Measurements from ENCODE around the gene METTL6.

DNA sequence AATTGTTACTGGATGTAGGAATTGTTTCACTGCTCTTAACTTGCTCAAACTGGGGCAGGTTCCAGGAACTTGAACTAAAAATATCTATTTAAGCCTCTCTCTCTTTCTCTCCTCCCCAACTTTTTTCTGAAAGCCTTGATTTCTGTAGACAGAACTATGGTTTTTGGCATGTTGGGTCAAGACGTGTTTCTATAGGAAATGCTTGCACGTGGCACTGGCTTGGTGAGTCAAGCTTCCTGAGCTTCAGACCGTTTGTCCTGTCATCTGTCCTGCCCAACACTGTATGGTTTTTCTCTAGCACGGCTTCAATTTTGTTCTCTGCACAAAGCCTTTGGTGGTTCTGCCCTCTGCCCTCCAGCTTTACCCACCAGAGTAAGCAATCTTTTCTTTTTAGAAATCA lies 13.5 kb upstream of the METTL6 start:
- TF ChIP-seq CTCF (IDR thresholded peaks at IDR 0.05) (no peak), POLR2AphosphoS5 (IDR thresholded peaks at IDR 0.05) (no peak), POLR2A (IDR thresholded peaks at IDR 0.05) (no peak), EP300 (IDR thresholded peaks at IDR 0.05; ENCODE audit: low read depth) (no peak)
